ENCODE measurements around the gene HMGN1. TPM values are rescaled to one million over a fixed set of nuclear protein-coding genes. Genes with fewer than 3 reads are reported as not detected.

Gene HMGN1
- total RNA-seq, 4 donors from 2014 or later, result 170 to 255 (median 207) TPM

DNA sequence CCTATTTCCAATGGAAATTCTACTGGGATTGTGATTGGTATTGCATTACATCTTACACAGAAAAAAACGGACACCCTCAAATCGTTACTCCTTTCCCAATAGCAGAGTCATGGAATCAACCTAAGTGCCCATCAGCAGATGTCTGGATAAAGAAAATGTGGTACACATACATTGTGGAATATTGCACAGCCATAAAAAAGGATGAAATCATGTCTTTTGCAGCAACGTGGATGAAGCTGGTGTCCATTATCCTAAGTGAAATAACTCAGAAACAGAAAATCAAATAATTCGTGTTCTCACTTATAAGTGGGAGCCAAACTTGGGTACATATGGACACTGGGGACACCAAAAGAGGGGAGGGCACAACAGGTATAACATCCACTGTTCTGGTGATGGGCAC is 14.3 kb downstream of the HMGN1 start:
- WGBS, 2 donors, result 93 to 95% methylated on average over 4 of the region's 4 CpGs

DNA sequence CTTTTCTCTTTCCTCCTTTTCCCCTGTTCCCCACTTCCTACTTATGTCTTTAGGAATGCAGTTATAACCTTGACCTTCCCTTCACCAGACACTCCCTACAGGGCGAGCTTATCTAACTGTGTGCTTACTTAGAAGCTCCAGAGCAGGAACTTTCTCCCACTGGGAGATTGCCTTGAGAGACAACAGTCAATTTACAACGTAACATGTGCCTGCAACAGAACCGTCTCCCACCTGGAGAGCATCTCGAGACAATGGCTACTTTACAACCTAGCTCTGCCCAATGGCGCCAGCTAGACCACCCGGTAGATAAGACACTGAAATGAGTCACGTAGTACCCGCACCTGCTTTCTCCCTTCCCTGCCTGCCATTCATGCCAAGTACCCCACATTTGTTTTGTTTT is 16.7 kb downstream of the HMGN1 start:
- Histone ChIP-seq H3K27me3 (no peaks in the 10 kb centered on the region), H3K4me3 (replicated peaks in 1 of 3) (no peak overlapping the region), H3K4me1 (no peaks in the 10 kb centered on the region), H3K36me3 (no peaks in the 10 kb centered on the region), H3K9me3 (no peaks in the 10 kb centered on the region), H3K27ac (no peak overlapping the region)
- no peak for DNase-seq
- TF ChIP-seq, protein P1, sequence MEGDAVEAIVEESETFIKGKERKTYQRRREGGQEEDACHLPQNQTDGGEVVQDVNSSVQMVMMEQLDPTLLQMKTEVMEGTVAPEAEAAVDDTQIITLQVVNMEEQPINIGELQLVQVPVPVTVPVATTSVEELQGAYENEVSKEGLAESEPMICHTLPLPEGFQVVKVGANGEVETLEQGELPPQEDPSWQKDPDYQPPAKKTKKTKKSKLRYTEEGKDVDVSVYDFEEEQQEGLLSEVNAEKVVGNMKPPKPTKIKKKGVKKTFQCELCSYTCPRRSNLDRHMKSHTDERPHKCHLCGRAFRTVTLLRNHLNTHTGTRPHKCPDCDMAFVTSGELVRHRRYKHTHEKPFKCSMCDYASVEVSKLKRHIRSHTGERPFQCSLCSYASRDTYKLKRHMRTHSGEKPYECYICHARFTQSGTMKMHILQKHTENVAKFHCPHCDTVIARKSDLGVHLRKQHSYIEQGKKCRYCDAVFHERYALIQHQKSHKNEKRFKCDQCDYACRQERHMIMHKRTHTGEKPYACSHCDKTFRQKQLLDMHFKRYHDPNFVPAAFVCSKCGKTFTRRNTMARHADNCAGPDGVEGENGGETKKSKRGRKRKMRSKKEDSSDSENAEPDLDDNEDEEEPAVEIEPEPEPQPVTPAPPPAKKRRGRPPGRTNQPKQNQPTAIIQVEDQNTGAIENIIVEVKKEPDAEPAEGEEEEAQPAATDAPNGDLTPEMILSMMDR (IDR thresholded peaks at IDR 0.05), result no peak
- TF ChIP-seq POLR2A (IDR thresholded peaks at IDR 0.05), result no peak
- intact Hi-C loops (cut with DNase I), result no loop called here
- 65 to 79% methylated on average over 8 of the region's 8 CpGs for WGBS, 2 donors

More for the DNA sequence above, 14.3 kb downstream of the HMGN1 start:
- Histone ChIP-seq H3K36me3 (no peaks in the 10 kb centered on the region), H3K27ac (no peak overlapping the region), H3K27me3 (no peaks in the 10 kb centered on the region), H3K4me1 (no peaks in the 10 kb centered on the region), H3K9me3 (no peaks in the 10 kb centered on the region), H3K4me3 (replicated peaks in 1 of 3) (no peak overlapping the region)
- TF ChIP-seq POLR2A (IDR thresholded peaks at IDR 0.05), result no peak
- TF ChIP-seq, protein P1 (IDR thresholded peaks at IDR 0.05), result no peak
- intact Hi-C loops (cut with DNase I), result no loop called here
- no peak for DNase-seq

DNA sequence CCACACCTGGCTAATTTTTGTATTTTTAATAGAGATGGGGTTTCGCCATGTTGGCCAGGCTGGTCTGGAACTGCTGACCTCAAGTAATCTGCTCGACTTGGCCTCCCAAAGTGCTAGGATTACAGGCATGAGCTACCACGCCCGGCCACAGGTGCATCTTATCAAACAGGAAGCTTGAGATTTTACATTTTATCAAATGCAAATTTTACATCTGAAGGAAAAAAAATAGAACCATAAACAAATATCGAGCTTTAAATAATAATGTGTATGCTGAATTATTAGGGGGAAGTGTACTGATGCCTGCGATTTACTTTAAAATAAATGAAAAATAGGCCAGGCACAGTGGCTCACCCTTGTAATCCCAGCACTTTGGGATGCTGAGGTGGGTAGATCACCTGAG is 18.9 kb downstream of the HMGN1 start:
- no peak for DNase-seq
- no peaks in the 10 kb centered on the region for H3K9me3 ChIP-seq
- H3K27ac ChIP-seq, result no peak overlapping the region
- TF ChIP-seq, protein P1 (IDR thresholded peaks at IDR 0.05), result no peak
- TF ChIP-seq POLR2A (IDR thresholded peaks at IDR 0.05), result no peak
- no peaks in the 10 kb centered on the region for H3K4me1 ChIP-seq
- no peaks in the 10 kb centered on the region for H3K36me3 ChIP-seq
- WGBS, 2 donors, result 90 to 95% methylated on average over 6 of the region's 6 CpGs
- intact Hi-C loops (cut with DNase I), result no loop called here
- no peak overlapping the region for H3K4me3 ChIP-seq (replicated peaks in 1 of 3)
- H3K27me3 ChIP-seq, result no peaks in the 10 kb centered on the region

DNA sequence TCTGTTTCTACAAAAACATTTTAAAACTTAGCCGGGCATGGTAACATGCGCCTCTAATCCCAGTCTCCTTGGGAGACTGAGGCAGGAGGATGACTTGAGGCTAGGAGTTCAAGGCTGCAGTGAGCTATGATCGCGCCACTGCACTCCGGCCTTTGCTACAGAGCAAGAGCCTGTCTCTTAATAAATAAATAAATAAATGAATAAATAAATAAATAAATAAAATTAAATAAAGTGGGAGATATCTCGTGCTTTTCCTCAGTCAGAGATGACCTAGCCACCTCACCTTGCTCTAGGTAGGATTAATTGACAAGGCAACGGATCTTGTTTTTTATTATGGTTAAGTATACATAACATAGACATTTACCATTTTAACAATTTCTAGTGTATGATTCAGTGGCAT is 21.2 kb downstream of the HMGN1 start:
- intact Hi-C loops (cut with DNase I), result no loop called here
- no peak for DNase-seq
- Histone ChIP-seq H3K4me3 (replicated peaks in 1 of 3) (no peak overlapping the region), H3K36me3 (no peaks in the 10 kb centered on the region), H3K4me1 (no peaks in the 10 kb centered on the region), H3K27ac (no peak overlapping the region), H3K27me3 (no peaks in the 10 kb centered on the region), H3K9me3 (no peaks in the 10 kb centered on the region)
- 96 to 97% methylated on average over 7 of the region's 7 CpGs for WGBS, 2 donors
- TF ChIP-seq, protein P1 (IDR thresholded peaks at IDR 0.05), result no peak
- TF ChIP-seq POLR2A (IDR thresholded peaks at IDR 0.05), result no peak

DNA sequence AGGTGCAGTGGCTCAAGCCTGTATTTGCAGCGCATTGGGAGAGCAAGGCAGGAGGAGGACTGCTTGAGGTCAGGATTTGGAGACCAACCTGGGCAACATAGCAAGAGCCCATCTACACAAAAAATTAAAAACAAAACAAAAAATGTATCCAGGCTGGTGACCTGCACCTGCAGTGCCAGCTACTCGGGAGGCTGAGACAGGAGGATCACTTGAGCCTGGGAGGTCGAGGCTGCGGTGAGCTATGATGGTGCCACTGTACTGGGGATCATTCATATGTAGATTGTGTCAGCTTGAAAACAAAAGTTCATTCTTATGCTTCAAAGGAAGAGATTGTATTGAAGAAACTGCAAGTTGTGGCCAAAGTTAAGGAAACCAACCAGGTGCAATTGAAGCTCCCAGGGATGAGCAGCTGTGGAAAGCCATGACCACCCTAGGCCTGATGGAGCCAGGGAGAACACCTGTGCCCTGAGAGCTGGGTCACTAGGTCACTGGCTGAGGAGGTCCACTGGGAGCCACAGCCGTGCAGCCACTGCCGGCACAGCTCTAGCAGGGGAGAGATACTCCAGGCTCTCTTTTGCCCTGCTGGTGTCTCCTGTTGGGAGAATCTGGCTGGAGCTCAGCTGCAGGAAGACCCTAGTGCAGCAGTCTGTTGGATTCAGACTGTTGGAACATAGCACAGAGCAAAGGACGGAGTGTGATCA is 22.1 kb downstream of the HMGN1 start:
- Histone ChIP-seq H3K4me1 (no peaks in the 10 kb centered on the region), H3K27me3 (no peaks in the 10 kb centered on the region), H3K36me3 (no peaks in the 10 kb centered on the region), H3K9me3 (no peaks in the 10 kb centered on the region), H3K27ac (no peak overlapping the region), H3K4me3 (replicated peaks in 1 of 3) (no peak overlapping the region)
- no peak for TF ChIP-seq POLR2A (IDR thresholded peaks at IDR 0.05)
- TF ChIP-seq, protein P1 (IDR thresholded peaks at IDR 0.05), result no peak
- no peak for DNase-seq
- intact Hi-C loops (cut with DNase I), result no loop called here
- WGBS, 2 donors, result 89 to 91% methylated on average over 7 of the region's 7 CpGs
